OCI-LY1 (cell line): ENCODE results near the gene DLGAP4.

ENCODE experiments used
- H2AFZ ChIP-seq: fragments of 200-600 bp; sonication (generic), shearing (Covaris generic); 2 replicates; pipeline ENCODE4 v1.6.0; 2014; ENCODE audit warnings: antibody characterized with exemption, mild to moderate bottlenecking, low read length
- H3F3A ChIP-seq: fragments of 200-600 bp; sonication (generic), shearing (Covaris generic); 2 replicates; pipeline ENCODE4 v1.6.0; 2014; ENCODE audit warnings: mild to moderate bottlenecking, antibody characterized with exemption, low read length, moderate library complexity; ENCODE audit not compliant: insufficient read depth
- H3K27ac ChIP-seq: fragments of 200-600 bp; sonication (generic); 2 replicates; pipeline ENCODE4 v1.5.1; 2014; ENCODE audit warnings: low read length, mixed run types, mild to moderate bottlenecking, low read depth; ENCODE audit not compliant: poor library complexity, severe bottlenecking
- H3K27me3 ChIP-seq: fragments of 200-600 bp; sonication (generic); 2 replicates; pipeline ENCODE4 v1.6.0; 2014; ENCODE audit warnings: antibody characterized with exemption, mild to moderate bottlenecking, low read length, moderate library complexity; ENCODE audit not compliant: insufficient read depth
- H3K36me3 ChIP-seq: fragments of 200-600 bp; sonication (generic); 2 replicates; pipeline ENCODE4 v1.6.1; 2014; ENCODE audit warnings: mild to moderate bottlenecking, antibody characterized with exemption, low read length, moderate library complexity, mixed read lengths; ENCODE audit not compliant: insufficient read depth
- H3K4me1 ChIP-seq: fragments of 200-600 bp; sonication (generic); 2 replicates; pipeline ENCODE4 v1.5.1; 2014; ENCODE audit warnings: mild to moderate bottlenecking, low read length, moderate library complexity; ENCODE audit not compliant: insufficient read depth, severe bottlenecking
- H3K4me2 ChIP-seq: fragments of 200-600 bp; sonication (generic), shearing (Covaris generic); 2 replicates; pipeline ENCODE4 v1.6.1; 2014; ENCODE audit warnings: low read length
- H3K4me3 ChIP-seq: fragments of 200-600 bp; sonication (generic); 2 replicates; pipeline ENCODE4 v1.5.1; 2014; ENCODE audit warnings: low read length, low read depth, mild to moderate bottlenecking, mixed read lengths; ENCODE audit not compliant: poor library complexity, severe bottlenecking
- H3K79me2 ChIP-seq: fragments of 200-600 bp; shearing (Covaris generic); 2 replicates; pipeline ENCODE4 v1.6.1; 2016; ENCODE audit warnings: mixed run types, low read length, mixed read lengths; ENCODE audit not compliant: insufficient read depth
- H3K9ac ChIP-seq: fragments of 200-600 bp; sonication (generic), shearing (Covaris generic); 2 replicates; pipeline ENCODE4 v1.6.1; 2014; ENCODE audit warnings: mild to moderate bottlenecking, low read length, mixed read lengths
- H3K9me2 ChIP-seq: fragments of 200-600 bp; sonication (generic), shearing (Covaris generic); 2 replicates; pipeline ENCODE4 v1.6.1; 2014; ENCODE audit warnings: low read depth, mild to moderate bottlenecking, low read length, mixed read lengths
- H3K9me3 ChIP-seq: fragments of 200-600 bp; shearing (Covaris generic); 2 replicates; pipeline ENCODE4 v1.6.1; 2014; ENCODE audit warnings: low read length, mixed read lengths
- H4K20me1 ChIP-seq: fragments of 200-600 bp; sonication (generic), shearing (Covaris generic); 2 replicates; pipeline ENCODE4 v1.6.0; 2016; ENCODE audit warnings: mild to moderate bottlenecking, low read length; ENCODE audit not compliant: insufficient read depth
- CTCF ChIP-seq: fragments of 200-600 bp; sonication (generic), shearing (Covaris generic); IDR thresholded peaks from 2 replicates; pipeline ENCODE4 v1.5.1; 2017; ENCODE audit warnings: mild to moderate bottlenecking, antibody characterized with exemption, low read length, moderate library complexity, mixed read lengths
- EZH2 ChIP-seq: fragments of 200-600 bp; sonication (generic), shearing (Covaris generic); IDR thresholded peaks from 2 replicates; pipeline ENCODE4 v1.8.0; 2017; ENCODE audit warnings: borderline replicate concordance, mixed run types, mild to moderate bottlenecking, antibody characterized with exemption, low read length, moderate library complexity, mixed read lengths

DLGAP4 gene

DNA sequence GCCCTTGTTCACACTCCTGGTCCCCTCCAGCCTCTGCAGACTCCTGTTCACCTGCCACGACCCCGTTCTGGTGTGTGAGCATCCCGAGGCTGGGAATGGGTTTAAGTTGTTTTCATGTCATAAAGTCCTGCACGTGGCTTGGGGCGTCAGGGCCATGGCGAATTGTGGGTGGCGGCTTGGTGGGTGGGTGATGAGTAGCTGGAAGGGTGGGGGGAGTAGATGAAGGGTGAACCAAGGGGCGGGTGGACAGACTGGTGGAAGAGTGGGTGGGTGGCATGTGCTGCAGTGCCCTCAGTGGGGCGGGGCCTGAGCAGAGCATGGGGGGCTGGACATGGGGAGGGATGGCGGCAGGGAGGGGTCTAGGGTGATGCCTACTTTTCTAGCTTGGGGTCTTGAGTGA is 54.3 kb downstream of the DLGAP4 start:
- no peaks in the 10 kb centered on the region for H3K79me2 ChIP-seq
- H3F3A ChIP-seq, result no peaks in the 10 kb centered on the region
- H3K9ac ChIP-seq, result no peak overlapping the region
- H3K27me3 ChIP-seq, result no peaks in the 10 kb centered on the region
- no peaks in the 10 kb centered on the region for H4K20me1 ChIP-seq
- no peak overlapping the region for H2AFZ ChIP-seq
- no peaks in the 10 kb centered on the region for H3K36me3 ChIP-seq
- no peak overlapping the region for H3K4me2 ChIP-seq
- no peak for TF ChIP-seq CTCF
- no peak for TF ChIP-seq EZH2
- no peaks in the 10 kb centered on the region for H3K9me3 ChIP-seq
- no peak overlapping the region for H3K4me3 ChIP-seq
- H3K9me2 ChIP-seq, result no peaks in the 10 kb centered on the region
- no peaks in the 10 kb centered on the region for H3K4me1 ChIP-seq
- H3K27ac ChIP-seq, result no peak overlapping the region

DNA sequence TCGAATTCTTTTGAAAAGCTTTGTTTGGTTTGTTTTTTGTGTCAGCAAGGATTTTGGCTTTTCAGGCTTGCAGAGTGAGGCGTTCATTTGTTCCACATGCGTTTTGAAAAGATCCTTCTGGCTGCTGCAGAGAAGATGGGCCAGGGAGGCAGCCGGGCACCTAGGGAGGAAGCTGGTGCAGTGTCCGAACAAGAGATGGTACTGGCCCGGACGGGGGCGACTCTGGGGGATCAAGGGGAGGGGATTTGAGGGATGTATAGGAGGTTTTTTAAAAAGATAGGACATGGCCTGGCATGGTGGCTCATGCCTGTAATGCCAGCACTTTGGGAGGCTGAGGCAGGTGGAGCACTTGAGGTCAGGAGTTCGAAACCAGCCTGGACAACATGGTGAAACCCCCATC is 55.3 kb downstream of the DLGAP4 start:
- no peaks in the 10 kb centered on the region for H3K9me3 ChIP-seq
- no peak for TF ChIP-seq CTCF
- no peak for TF ChIP-seq EZH2
- no peak overlapping the region for H3K4me3 ChIP-seq

DNA sequence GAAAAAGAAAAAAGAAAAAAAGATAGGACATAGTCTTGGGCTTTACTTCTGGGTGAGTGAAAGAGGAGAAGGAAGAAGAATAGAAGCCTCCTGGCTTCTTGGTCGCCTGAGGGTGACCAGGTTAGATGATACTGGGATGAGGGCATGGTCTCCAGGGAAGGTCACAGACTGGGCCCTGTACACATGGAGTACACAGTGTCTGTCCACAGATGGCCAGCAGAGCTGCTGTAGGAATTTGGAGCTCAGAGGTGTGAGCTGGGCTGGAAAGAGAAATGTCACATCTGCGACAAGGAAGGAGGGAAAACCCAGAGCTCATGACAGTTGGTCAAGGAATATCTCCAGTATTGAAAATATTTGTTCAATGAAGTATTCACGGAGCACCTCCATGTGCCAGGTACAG is 56.1 kb downstream of the DLGAP4 start:
- no peak overlapping the region for H2AFZ ChIP-seq
- H3K4me1 ChIP-seq, result no peaks in the 10 kb centered on the region
- no peaks in the 10 kb centered on the region for H3K9me3 ChIP-seq
- H3K36me3 ChIP-seq, result no peaks in the 10 kb centered on the region
- no peaks in the 10 kb centered on the region for H3K27me3 ChIP-seq
- H3K9me2 ChIP-seq, result no peaks in the 10 kb centered on the region
- H3K79me2 ChIP-seq, result no peaks in the 10 kb centered on the region
- no peak overlapping the region for H3K4me2 ChIP-seq
- no peaks in the 10 kb centered on the region for H4K20me1 ChIP-seq
- no peak for TF ChIP-seq EZH2
- no peak for TF ChIP-seq CTCF
- no peak overlapping the region for H3K9ac ChIP-seq
- no peak overlapping the region for H3K4me3 ChIP-seq
- no peak overlapping the region for H3K27ac ChIP-seq
- no peaks in the 10 kb centered on the region for H3F3A ChIP-seq

More for the DNA sequence above, 55.3 kb downstream of the DLGAP4 start:
- H2AFZ ChIP-seq, result no peak overlapping the region
- no peaks in the 10 kb centered on the region for H3K36me3 ChIP-seq
- H3K27ac ChIP-seq, result no peak overlapping the region
- H4K20me1 ChIP-seq, result no peaks in the 10 kb centered on the region
- no peaks in the 10 kb centered on the region for H3K4me1 ChIP-seq
- no peak overlapping the region for H3K4me2 ChIP-seq
- H3K79me2 ChIP-seq, result no peaks in the 10 kb centered on the region
- H3K27me3 ChIP-seq, result no peaks in the 10 kb centered on the region
- H3K9me2 ChIP-seq, result no peaks in the 10 kb centered on the region
- H3K9ac ChIP-seq, result no peak overlapping the region
- no peaks in the 10 kb centered on the region for H3F3A ChIP-seq
